Upper lobe of left lung (tissue), 4 donors: Measurements from ENCODE around the gene ADAD2.

Experiments used
- CTCF ChIP-seq, 6 experiments: fragments of 450-650 bp in 4 of 6; fragments of 200-600 bp in 2 of 6; sonication (generic) in 2 of 6; IDR thresholded peaks; one replicate each; pipeline ENCODE4 v1.5.1; 2016 to 2019; ENCODE audit warnings: antibody characterized with exemption in 6 of 6
- EP300 ChIP-seq, 4 donors: sonication (generic); formaldehyde crosslinking; IDR thresholded peaks; one replicate each; pipeline ENCODE4 v1.5.1; 2017; ENCODE audit warnings: antibody characterized with exemption in 4 of 4, control low read depth in 2 of 4

- TF ChIP-seq CTCF (IDR thresholded peaks at IDR 0.05), result no peak
- no peak for TF ChIP-seq EP300 (IDR thresholded peaks at IDR 0.05)
These were observed 21.1 kb upstream of the ADAD2 start for GRCh38 chr16:84169765-84170310.
